Measurements from ENCODE around the gene ANKRD44.

The ANKRD44 gene

GRCh38 chr2:197286805-197287595 is 23.6 kb downstream of the ANKRD44 start:
- DNase-seq: no peak

- no peak for DNase-seq
Measured at GRCh38 chr2:197285361-197285760, 25.2 kb downstream of the ANKRD44 start.

GRCh38 chr2:197284956-197285355 is 25.6 kb downstream of the ANKRD44 start:
- no peak for DNase-seq

GRCh38 chr2:197281421-197281820 is 29.2 kb downstream of the ANKRD44 start:
- no peak for DNase-seq

GRCh38 chr2:197280015-197280702 is 30.4 kb downstream of the ANKRD44 start:
- no peak for DNase-seq

- DNase-seq: no peak
Measured at GRCh38 chr2:197278799-197279763, 31.5 kb downstream of the ANKRD44 start.

- DNase-seq: no peak
Measured at GRCh38 chr2:197277794-197278193, 32.8 kb downstream of the ANKRD44 start.

GRCh38 chr2:197276156-197276555 is 34.4 kb downstream of the ANKRD44 start:
- DNase-seq: no peak

GRCh38 chr2:197274937-197275336 is 35.6 kb downstream of the ANKRD44 start:
- DNase-seq: no peak

GRCh38 chr2:197274349-197274748 is 36.2 kb downstream of the ANKRD44 start:
- DNase-seq: no peak

- no peak for DNase-seq
Measured at GRCh38 chr2:197273485-197273884, 37.1 kb downstream of the ANKRD44 start.

- DNase-seq: no peak
Measured at GRCh38 chr2:197270601-197271000, 40.0 kb downstream of the ANKRD44 start.

- DNase-seq: no peak
Measured at GRCh38 chr2:197269815-197270214, 40.8 kb downstream of the ANKRD44 start.

- no peak for DNase-seq
Measured at GRCh38 chr2:197268786-197269584, 41.6 kb downstream of the ANKRD44 start.

- DNase-seq: no peak
Measured at GRCh38 chr2:197266477-197266876, 44.1 kb downstream of the ANKRD44 start.

- no peak for DNase-seq
Measured at GRCh38 chr2:197265924-197266323, 44.7 kb downstream of the ANKRD44 start.

- DNase-seq: no peak
Measured at GRCh38 chr2:197265036-197265435, 45.5 kb downstream of the ANKRD44 start.

- DNase-seq: no peak
Measured at GRCh38 chr2:197264332-197264731, 46.2 kb downstream of the ANKRD44 start.

- no peak for DNase-seq
Measured at GRCh38 chr2:197263077-197263476, 47.5 kb downstream of the ANKRD44 start.

GRCh38 chr2:197261808-197262226 is 48.8 kb downstream of the ANKRD44 start:
- DNase-seq: no peak

GRCh38 chr2:197259470-197259999 is 51.0 kb downstream of the ANKRD44 start:
- DNase-seq: no peak

GRCh38 chr2:197258580-197258979 is 52.0 kb downstream of the ANKRD44 start:
- DNase-seq: no peak

Measured in T-helper 9 cell (primary cell).